ENCODE data around the gene POLR3E.

POLR3E gene

DNA sequence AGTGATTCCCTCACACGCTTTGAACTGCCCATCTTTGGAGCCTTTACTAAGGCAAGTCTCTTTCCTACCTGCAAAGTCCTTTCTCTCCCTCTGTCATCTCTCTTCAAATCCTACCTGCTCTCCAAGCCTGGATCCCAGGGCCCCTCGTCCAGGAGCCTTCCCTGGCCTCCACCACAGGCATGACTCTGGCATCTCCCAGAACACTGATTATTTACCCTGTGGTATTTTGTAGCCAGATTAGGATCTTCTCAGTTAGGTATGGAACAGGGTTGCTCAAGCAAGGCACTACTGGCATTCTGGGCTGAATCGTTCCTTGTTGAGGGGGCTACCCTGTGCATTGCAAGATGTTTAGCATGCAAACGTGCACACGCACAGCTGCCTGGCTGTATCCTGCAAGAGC lies 31.9 kb upstream of the POLR3E start:
- Histone ChIP-seq H3K27ac (ENCODE audit: low read depth, low read length) (no peak overlapping the region), H3K4me2 (ENCODE audit: low read length) (no peak overlapping the region), H3K4me1 (ENCODE audit: control insufficient read depth, low read length) (no peaks in the 10 kb centered on the region), H3K36me3 (ENCODE audit: control insufficient read depth, low read length) (peaks cover 6% of the 10 kb centered on the region), H4K20me1 (ENCODE audit: control insufficient read depth, insufficient read depth, low read depth, low read length) (no peaks in the 10 kb centered on the region), H3K79me2 (ENCODE audit: control insufficient read depth, low read length) (no peaks in the 10 kb centered on the region), H3K4me3 (ENCODE audit: low read length) (no peak overlapping the region), H3K9me3 (ENCODE audit: control insufficient read depth, insufficient read depth, low read length) (0 out of 2 replicates have a peak, but pooled peaks cover 1% of the 10 kb centered on the region), H3K27me3 (ENCODE audit: control insufficient read depth, low read length) (no peaks in the 10 kb centered on the region), H3F3A (ENCODE audit: control insufficient read depth, insufficient read depth) (no peaks in the 10 kb centered on the region), H3K9me2 (replicated peaks; ENCODE audit: control insufficient read depth, low read length) (no peaks in the 10 kb centered on the region)
- TF ChIP-seq, protein P1, sequence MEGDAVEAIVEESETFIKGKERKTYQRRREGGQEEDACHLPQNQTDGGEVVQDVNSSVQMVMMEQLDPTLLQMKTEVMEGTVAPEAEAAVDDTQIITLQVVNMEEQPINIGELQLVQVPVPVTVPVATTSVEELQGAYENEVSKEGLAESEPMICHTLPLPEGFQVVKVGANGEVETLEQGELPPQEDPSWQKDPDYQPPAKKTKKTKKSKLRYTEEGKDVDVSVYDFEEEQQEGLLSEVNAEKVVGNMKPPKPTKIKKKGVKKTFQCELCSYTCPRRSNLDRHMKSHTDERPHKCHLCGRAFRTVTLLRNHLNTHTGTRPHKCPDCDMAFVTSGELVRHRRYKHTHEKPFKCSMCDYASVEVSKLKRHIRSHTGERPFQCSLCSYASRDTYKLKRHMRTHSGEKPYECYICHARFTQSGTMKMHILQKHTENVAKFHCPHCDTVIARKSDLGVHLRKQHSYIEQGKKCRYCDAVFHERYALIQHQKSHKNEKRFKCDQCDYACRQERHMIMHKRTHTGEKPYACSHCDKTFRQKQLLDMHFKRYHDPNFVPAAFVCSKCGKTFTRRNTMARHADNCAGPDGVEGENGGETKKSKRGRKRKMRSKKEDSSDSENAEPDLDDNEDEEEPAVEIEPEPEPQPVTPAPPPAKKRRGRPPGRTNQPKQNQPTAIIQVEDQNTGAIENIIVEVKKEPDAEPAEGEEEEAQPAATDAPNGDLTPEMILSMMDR (IDR thresholded peaks at IDR 0.05; ENCODE audit: low read depth, low read length, poor library complexity, severe bottlenecking) = no peak
- no peak for TF ChIP-seq EZH2phosphoT487 (IDR thresholded peaks at IDR 0.05; ENCODE audit: borderline replicate concordance, low read length)

DNA sequence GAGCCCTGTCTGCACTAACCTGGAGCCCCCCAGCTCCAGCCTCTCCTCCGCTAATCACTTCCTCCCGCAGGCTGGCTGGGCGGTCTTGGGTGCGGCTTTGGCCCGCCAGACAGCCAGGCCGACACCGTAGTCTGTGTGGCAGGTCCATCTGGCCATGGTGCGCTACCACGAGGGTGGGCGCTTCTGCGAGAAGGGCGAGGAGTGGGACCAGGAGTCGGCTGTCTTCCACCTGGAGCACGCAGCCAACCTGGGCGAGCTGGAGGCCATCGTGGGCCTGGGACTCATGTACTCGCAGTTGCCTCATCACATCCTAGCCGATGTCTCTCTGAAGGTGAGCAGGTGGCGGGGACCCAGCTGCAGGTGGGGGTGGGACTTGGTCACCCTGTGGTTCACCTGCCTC lies 30.7 kb upstream of the POLR3E start:
- TF ChIP-seq, protein P1 (IDR thresholded peaks at IDR 0.05; ENCODE audit: low read depth, low read length, poor library complexity, severe bottlenecking) = no peak
- no peak for TF ChIP-seq EZH2phosphoT487 (IDR thresholded peaks at IDR 0.05; ENCODE audit: borderline replicate concordance, low read length)
- no peaks in the 10 kb centered on the region for H3K27me3 ChIP-seq (ENCODE audit: control insufficient read depth, low read length)
- no peaks in the 10 kb centered on the region for H3K4me1 ChIP-seq (ENCODE audit: control insufficient read depth, low read length)
- H3K36me3 ChIP-seq (ENCODE audit: control insufficient read depth, low read length) = no peaks in the 10 kb centered on the region; the same call in 1 of the 2 replicates
- H3K79me2 ChIP-seq (ENCODE audit: control insufficient read depth, low read length) = no peaks in the 10 kb centered on the region
- no peak overlapping the region for H3K27ac ChIP-seq (ENCODE audit: low read depth, low read length)
- H3F3A ChIP-seq (ENCODE audit: control insufficient read depth, insufficient read depth) = no peaks in the 10 kb centered on the region
- H4K20me1 ChIP-seq (ENCODE audit: control insufficient read depth, insufficient read depth, low read depth, low read length) = no peaks in the 10 kb centered on the region
- H3K4me2 ChIP-seq (ENCODE audit: low read length) = no peak overlapping the region
- H3K9me2 ChIP-seq (replicated peaks; ENCODE audit: control insufficient read depth, low read length) = no peaks in the 10 kb centered on the region
- H3K9me3 ChIP-seq (ENCODE audit: control insufficient read depth, insufficient read depth, low read length) = no peaks in the 10 kb centered on the region
- no peak overlapping the region for H3K4me3 ChIP-seq (ENCODE audit: low read length)

DNA sequence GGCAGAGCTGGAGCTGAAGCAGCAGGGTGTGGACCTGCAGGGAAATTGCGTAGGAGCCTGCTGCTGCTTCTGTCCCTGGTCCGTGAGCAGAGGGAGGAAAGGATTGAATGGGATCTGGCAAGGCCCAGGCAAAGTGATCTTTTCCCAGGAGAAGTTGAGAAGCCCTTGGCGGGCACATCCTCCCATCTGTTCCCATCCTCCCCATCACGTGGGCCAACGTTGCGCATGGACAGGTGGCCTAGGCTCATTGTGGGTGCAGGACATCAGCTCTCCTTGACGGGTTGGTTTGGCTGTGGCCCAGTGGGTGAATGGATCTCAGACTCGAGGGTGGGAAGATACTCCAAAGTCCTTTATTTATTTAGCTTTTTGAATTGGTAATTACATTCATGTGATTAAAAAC lies 29.4 kb upstream of the POLR3E start:
- no peaks in the 10 kb centered on the region for H3K9me3 ChIP-seq (ENCODE audit: control insufficient read depth, insufficient read depth, low read length)
- no peaks in the 10 kb centered on the region; the same call in 1 of the 2 replicates for H3K36me3 ChIP-seq (ENCODE audit: control insufficient read depth, low read length)
- H3K4me3 ChIP-seq (ENCODE audit: low read length) = no peak overlapping the region
- TF ChIP-seq, protein P1 (IDR thresholded peaks at IDR 0.05; ENCODE audit: low read depth, low read length, poor library complexity, severe bottlenecking) = no peak
- no peak for TF ChIP-seq EZH2phosphoT487 (IDR thresholded peaks at IDR 0.05; ENCODE audit: borderline replicate concordance, low read length)
- no peaks in the 10 kb centered on the region for H3K4me1 ChIP-seq (ENCODE audit: control insufficient read depth, low read length)
- no peaks in the 10 kb centered on the region for H3K27me3 ChIP-seq (ENCODE audit: control insufficient read depth, low read length)
- H4K20me1 ChIP-seq (ENCODE audit: control insufficient read depth, insufficient read depth, low read depth, low read length) = no peaks in the 10 kb centered on the region
- no peaks in the 10 kb centered on the region for H3F3A ChIP-seq (ENCODE audit: control insufficient read depth, insufficient read depth)
- H3K4me2 ChIP-seq (ENCODE audit: low read length) = no peak overlapping the region
- H3K79me2 ChIP-seq (ENCODE audit: control insufficient read depth, low read length) = no peaks in the 10 kb centered on the region
- no peak overlapping the region for H3K27ac ChIP-seq (ENCODE audit: low read depth, low read length)
- H3K9me2 ChIP-seq (replicated peaks; ENCODE audit: control insufficient read depth, low read length) = no peaks in the 10 kb centered on the region

Measured in DOHH2 (cell line).